HepG2 (cell line): ENCODE results near the gene CTNNBL1. TPM values are rescaled to one million over a fixed set of nuclear protein-coding genes. Genes with fewer than 3 reads are reported as not detected.

ENCODE experiments used
- ATAC-seq: fragments of 200-7000 bp; cut with Tn5 transposase; 3 replicates; pipeline ENCODE4 v1.9.1; 2020; ENCODE audit warnings: mild to moderate bottlenecking, moderate library complexity
- BruUV-seq: library from RNA; stranded (reverse); fragments of 400-500 nt; replicated peaks from 2 replicates; lab custom pipeline; 2021; lab: Mats Ljungman, UMichigan
- CTCF ChIA-PET: fragments of 300-600 bp; formaldehyde crosslinking; extraction: SDS; loops from one replicate; lab custom pipeline; 2021; ENCODE audit warnings: low total read pairs, inconsistent platforms, low intra/inter-chr PET ratio; lab: Yijun Ruan, JAX
- POLR2A ChIA-PET: fragments of 350-600 bp; sonication (Branson Sonifier 250); formaldehyde crosslinking; loops from one replicate; lab custom pipeline; 2020; ENCODE audit warnings: antibody characterized with exemption, inconsistent platforms; lab: Yijun Ruan, JAX
- DNase-seq: peaks from one replicate; pipeline ENCODE4 v3.0.0-alpha.2; 2015; ENCODE audit warnings: low spot score
- FAIRE-seq: peaks from 3 replicates; lab custom pipeline; 2011; peaks lifted over from hg19 to GRCh38; lab: Jason Lieb, UNC
- H2AFZ ChIP-seq: one replicate; pipeline ENCODE4 v1.6.1; 2011; ENCODE audit warnings: low read length, inconsistent platforms
- H3K27ac ChIP-seq: fragments of 300-600 bp; 3 replicates; pipeline ENCODE4 v1.8.0; 2011; ENCODE audit warnings: mixed run types, mild to moderate bottlenecking, mixed read lengths, low read length, inconsistent platforms; ENCODE audit not compliant: insufficient read depth; ENCODE audit errors: extremely low read length
- H3K27me3 ChIP-seq, 2 experiments: fragments of 200-600 bp in 1 of 2; 2 replicates in 1 of 2; 3 replicates in 1 of 2; pipeline versions ENCODE4 v1.6.0 to v1.8.0; 2011; ENCODE audit warnings: low read length in 2 of 2, mild to moderate bottlenecking in 2 of 2, moderate library complexity in 2 of 2, inconsistent platforms in 1 of 2; ENCODE audit not compliant: insufficient read depth in 2 of 2, control insufficient read depth in 1 of 2
- H3K36me3 ChIP-seq, 2 experiments: fragments of 200-600 bp in 1 of 2; replicated peaks in 1 of 2; 2 replicates in 1 of 2; 3 replicates in 1 of 2; pipeline versions ENCODE4 v1.5.1 to v1.8.0; 2011; ENCODE audit warnings: low read length in 2 of 2, inconsistent platforms in 1 of 2; ENCODE audit not compliant: insufficient read depth in 2 of 2, control insufficient read depth in 1 of 2
- H3K4me1 ChIP-seq: 2 replicates; pipeline ENCODE4 v1.5.1; 2012; ENCODE audit warnings: low read length, inconsistent platforms; ENCODE audit not compliant: insufficient read depth
- H3K4me2 ChIP-seq: 2 replicates; pipeline ENCODE4 v1.6.0; 2011; ENCODE audit warnings: low read depth, low read length, inconsistent platforms
- H3K4me3 ChIP-seq, 3 experiments: fragments of 200-600 bp in 1 of 3; sonication (generic), shearing (Covaris generic) in 1 of 3; replicated peaks in 1 of 3; 2 replicates each; pipeline ENCODE4 v1.5.1; 2011 to 2016; ENCODE audit warnings: low read length in 3 of 3, inconsistent platforms in 2 of 3, low read depth in 2 of 3, mild to moderate bottlenecking in 2 of 3, control low read depth in 1 of 3, mixed read lengths in 1 of 3; ENCODE audit not compliant: insufficient read depth in 1 of 3
- H3K79me2 ChIP-seq: one replicate; pipeline ENCODE4 v1.6.1; 2011; ENCODE audit warnings: low read length, inconsistent platforms; ENCODE audit not compliant: insufficient read depth
- H3K9ac ChIP-seq: 2 replicates; pipeline ENCODE4 v1.6.0; 2011; ENCODE audit warnings: mild to moderate bottlenecking, low read depth, low read length, inconsistent platforms; ENCODE audit not compliant: insufficient read depth
- H3K9me3 ChIP-seq: 2 replicates; pipeline ENCODE4 v1.5.1; 2012; ENCODE audit warnings: mild to moderate bottlenecking, low read length
- H4K20me1 ChIP-seq: 2 replicates; pipeline ENCODE4 v1.6.0; 2011; ENCODE audit warnings: inconsistent platforms, mild to moderate bottlenecking, low read length, moderate library complexity; ENCODE audit not compliant: insufficient read depth
- KLF6 ChIP-seq: IDR thresholded peaks from 2 replicates; pipeline ENCODE4 v1.8.0; 2016; ENCODE audit warnings: missing biosample characterization, missing genetic modification reagents
- SMAD3 ChIP-seq: sonication (generic); formaldehyde crosslinking; IDR thresholded peaks from 2 replicates; pipeline ENCODE4 v1.4.0; 2020; ENCODE audit warnings: missing genetic modification reagents
- TP53 ChIP-seq: sonication (generic); formaldehyde crosslinking; conservative IDR thresholded peaks from 2 replicates; pipeline ENCODE4 v1.4.0; 2020; ENCODE audit warnings: missing genetic modification reagents
- ZMYM4 ChIP-seq: sonication (generic); formaldehyde crosslinking; IDR thresholded peaks from 2 replicates; pipeline ENCODE4 v1.8.1; 2023; ENCODE audit warnings: mild to moderate bottlenecking, missing genetic modification reagents
- ZNF263 ChIP-seq: sonication (generic); formaldehyde crosslinking; IDR thresholded peaks from 2 replicates; pipeline ENCODE4 v1.4.0; 2020; ENCODE audit warnings: missing genetic modification reagents
- ZNF264 ChIP-seq: sonication (generic); formaldehyde crosslinking; IDR thresholded peaks from 2 replicates; pipeline ENCODE4 v1.4.0; 2020; ENCODE audit warnings: missing genetic modification reagents
- WGBS: methylation state at CpG from one replicate; pipeline ENCODE4 v1.1.6; 2017; ENCODE audit warnings: low lambda C conversion rate; 5-methylcytosine and 5-hydroxymethylcytosine counted together
- in situ Hi-C: cut with HindIII; loops from 2 replicates; pipeline ENCODE4 v1.10.0; 2017; ENCODE audit warnings: low pct_unique_long_range_greater_than_20kb; ENCODE audit not compliant: extremely low pct_ligation_motif_present
- intact Hi-C: fragments of 100-400 bp; cut with micrococcal nuclease; formaldehyde crosslinking; loops from one replicate; pipeline ENCODE4 v1.10.0; 2022; ENCODE audit not compliant: unreplicated experiment
- polyA plus RNA-seq, 8 experiments: library from polyadenylated mRNA; depleted of rRNA in 3 of 8; stranded (reverse) in 7 of 8; unstranded in 1 of 8; fragments of >200 nt; fragmentation: Illumina TruSeq in 4 of 8; extraction: Trizol in 4 of 8; gene quantifications; 2 replicates each; pipeline versions ENCODE4 v1.2.1 to v1.2.3, GENCODE V29; 2011 to 2016; ENCODE audit warnings: low read depth in 4 of 8, missing spikeins in 1 of 8, mixed read lengths in 1 of 8; ENCODE audit not compliant: insufficient read depth in 1 of 8
- total RNA-seq, 5 experiments: library from RNA; depleted of rRNA; stranded (reverse); fragments of >200 nt; fragmentation: Illumina TruSeq; extraction: Trizol; gene quantifications; 2 replicates each; pipeline ENCODE4 v1.2.3, GENCODE V29; 2016; ENCODE audit warnings: low read depth in 1 of 5
- TF ChIP-seq, protein P1 (sequence below): sonication (generic); formaldehyde crosslinking; IDR thresholded peaks from 2 replicates; pipeline ENCODE4 v1.5.0; 2020; ENCODE audit warnings: missing genetic modification reagents
- TF ChIP-seq, protein P2 (sequence below): sonication (generic); formaldehyde crosslinking; IDR thresholded peaks from 2 replicates; pipeline ENCODE4 v1.4.0; 2020; ENCODE audit warnings: missing genetic modification reagents, mild to moderate bottlenecking, borderline replicate concordance
- TF ChIP-seq, protein P3 (sequence below): IDR thresholded peaks from 2 replicates; pipeline ENCODE4 v1.6.1; 2018; ENCODE audit warnings: missing genetic modification reagents

CTNNBL1 gene
- total and polyA plus RNA-seq, 2 of the 13 experiments (the other 11 are each of a cell fraction or from before 2014, with no cell fraction given), result 49.3 to 94.6 TPM

DNA sequence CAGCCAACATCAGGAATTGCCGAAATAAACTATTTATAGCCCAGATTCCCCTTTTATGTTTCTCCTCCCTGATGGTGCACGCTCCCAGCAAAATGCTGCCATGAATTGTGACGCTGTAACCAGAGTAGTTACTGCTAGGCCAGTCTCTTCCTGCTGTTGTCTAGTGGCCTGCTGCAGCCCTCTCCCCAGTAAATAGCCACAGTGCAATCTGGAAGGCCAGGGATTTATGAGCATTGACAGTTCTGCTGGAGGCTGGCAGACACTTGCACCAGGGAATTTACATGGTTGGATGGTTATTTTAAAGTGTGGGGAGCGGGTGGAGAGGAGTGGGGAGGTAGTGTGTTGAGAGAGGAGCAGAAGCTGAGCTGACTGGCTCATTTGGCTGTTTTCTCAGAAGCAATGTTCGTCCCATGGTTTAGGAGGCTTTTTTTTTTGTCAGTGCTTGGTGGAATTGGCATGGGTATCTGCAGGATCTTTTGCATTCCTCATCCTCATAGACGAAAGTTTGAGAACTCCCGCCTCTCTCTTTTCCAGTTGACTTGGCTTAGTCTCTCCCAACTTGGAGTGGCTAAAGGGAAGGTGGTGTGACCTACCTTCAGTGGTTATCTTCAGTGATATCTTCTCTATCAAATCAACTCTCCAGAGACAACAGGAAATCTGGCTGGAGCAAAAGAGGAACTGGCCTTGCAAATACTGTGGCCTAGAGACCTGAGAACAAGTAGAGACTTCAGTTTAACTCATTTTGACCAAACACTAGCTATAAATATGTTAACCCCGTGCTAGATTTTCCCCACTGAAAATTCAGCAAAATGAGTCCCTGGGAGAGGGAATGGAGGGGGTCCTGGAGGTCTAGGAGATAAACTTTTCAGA lies 109.8 kb downstream of the CTNNBL1 start:
- ATAC-seq, result no peak
- Histone ChIP-seq H3K9ac (no peak overlapping the region), H3K27me3 (no peaks in the 10 kb centered on the region), H3K4me2 (no peak overlapping the region), H3K27ac (no peak overlapping the region), H3K36me3 (peaks cover 18 to 69% of the 10 kb centered on the region in 2 experiments), H3K9me3 (no peaks in the 10 kb centered on the region), H4K20me1 (no peaks in the 10 kb centered on the region), H3K4me1 (no peaks in the 10 kb centered on the region; the same call in 1 of the 2 replicates), H3K4me3 (no peak overlapping the region), H2AFZ (no peak overlapping the region), H3K79me2 (no peaks in the 10 kb centered on the region)
- ChIA-PET POLR2A (no interaction called here), CTCF (no interaction called here)
- intact Hi-C loops, result no loop called here
- in situ Hi-C loops, result no loop called here
- no peak for FAIRE-seq
- DNase-seq, result no peak
- BruUV-seq, result no TSS peak
- 95% methylated on average over 8 of the region's 8 CpGs for WGBS
- TF ChIP-seq ZNF264 (CRISPR knock-in tag) (no peak), SMAD3 (no peak), KLF6 (CRISPR knock-in tag) (no peak), ZMYM4 (CRISPR knock-in tag) (no peak), ZNF263 (CRISPR knock-in tag) (no peak), TP53 (CRISPR knock-in tag) (no peak)
- TF ChIP-seq, protein P1, sequence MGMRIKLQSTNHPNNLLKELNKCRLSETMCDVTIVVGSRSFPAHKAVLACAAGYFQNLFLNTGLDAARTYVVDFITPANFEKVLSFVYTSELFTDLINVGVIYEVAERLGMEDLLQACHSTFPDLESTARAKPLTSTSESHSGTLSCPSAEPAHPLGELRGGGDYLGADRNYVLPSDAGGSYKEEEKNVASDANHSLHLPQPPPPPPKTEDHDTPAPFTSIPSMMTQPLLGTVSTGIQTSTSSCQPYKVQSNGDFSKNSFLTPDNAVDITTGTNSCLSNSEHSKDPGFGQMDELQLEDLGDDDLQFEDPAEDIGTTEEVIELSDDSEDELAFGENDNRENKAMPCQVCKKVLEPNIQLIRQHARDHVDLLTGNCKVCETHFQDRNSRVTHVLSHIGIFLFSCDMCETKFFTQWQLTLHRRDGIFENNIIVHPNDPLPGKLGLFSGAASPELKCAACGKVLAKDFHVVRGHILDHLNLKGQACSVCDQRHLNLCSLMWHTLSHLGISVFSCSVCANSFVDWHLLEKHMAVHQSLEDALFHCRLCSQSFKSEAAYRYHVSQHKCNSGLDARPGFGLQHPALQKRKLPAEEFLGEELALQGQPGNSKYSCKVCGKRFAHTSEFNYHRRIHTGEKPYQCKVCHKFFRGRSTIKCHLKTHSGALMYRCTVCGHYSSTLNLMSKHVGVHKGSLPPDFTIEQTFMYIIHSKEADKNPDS (CRISPR knock-in tag), result no peak
- TF ChIP-seq, protein P2, sequence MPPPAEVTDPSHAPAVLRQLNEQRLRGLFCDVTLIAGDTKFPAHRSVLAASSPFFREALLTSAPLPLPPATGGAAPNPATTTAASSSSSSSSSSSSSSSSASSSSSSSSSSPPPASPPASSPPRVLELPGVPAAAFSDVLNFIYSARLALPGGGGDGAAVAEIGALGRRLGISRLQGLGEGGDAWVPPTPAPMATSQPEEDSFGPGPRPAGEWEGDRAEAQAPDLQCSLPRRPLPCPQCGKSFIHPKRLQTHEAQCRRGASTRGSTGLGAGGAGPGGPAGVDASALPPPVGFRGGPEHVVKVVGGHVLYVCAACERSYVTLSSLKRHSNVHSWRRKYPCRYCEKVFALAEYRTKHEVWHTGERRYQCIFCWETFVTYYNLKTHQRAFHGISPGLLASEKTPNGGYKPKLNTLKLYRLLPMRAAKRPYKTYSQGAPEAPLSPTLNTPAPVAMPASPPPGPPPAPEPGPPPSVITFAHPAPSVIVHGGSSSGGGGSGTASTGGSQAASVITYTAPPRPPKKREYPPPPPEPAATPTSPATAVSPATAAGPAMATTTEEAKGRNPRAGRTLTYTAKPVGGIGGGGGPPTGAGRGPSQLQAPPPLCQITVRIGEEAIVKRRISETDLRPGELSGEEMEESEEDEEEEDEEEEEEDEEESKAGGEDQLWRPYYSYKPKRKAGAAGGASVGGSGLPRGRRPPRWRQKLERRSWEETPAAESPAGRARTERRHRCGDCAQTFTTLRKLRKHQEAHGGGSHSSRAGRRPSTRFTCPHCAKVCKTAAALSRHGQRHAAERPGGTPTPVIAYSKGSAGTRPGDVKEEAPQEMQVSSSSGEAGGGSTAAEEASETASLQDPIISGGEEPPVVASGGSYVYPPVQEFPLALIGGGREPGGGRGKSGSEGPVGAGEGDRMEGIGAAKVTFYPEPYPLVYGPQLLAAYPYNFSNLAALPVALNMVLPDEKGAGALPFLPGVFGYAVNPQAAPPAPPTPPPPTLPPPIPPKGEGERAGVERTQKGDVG (CRISPR knock-in tag), result no peak
- TF ChIP-seq, protein P3, sequence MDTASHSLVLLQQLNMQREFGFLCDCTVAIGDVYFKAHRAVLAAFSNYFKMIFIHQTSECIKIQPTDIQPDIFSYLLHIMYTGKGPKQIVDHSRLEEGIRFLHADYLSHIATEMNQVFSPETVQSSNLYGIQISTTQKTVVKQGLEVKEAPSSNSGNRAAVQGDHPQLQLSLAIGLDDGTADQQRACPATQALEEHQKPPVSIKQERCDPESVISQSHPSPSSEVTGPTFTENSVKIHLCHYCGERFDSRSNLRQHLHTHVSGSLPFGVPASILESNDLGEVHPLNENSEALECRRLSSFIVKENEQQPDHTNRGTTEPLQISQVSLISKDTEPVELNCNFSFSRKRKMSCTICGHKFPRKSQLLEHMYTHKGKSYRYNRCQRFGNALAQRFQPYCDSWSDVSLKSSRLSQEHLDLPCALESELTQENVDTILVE (CRISPR knock-in tag), result no peak
